Lower lobe of right lung (tissue), 2 donors: ENCODE data around the gene STAG1. TPM values are rescaled to one million over a fixed set of nuclear protein-coding genes. Genes with fewer than 3 reads are reported as not detected.
A peak's percentile ranks its signal among the peaks of the same experiment; 100 is the strongest.

Experiments
- ATAC-seq, 2 donors: fragments of 200-7000 bp; cut with Tn5 transposase; one replicate each; pipeline ENCODE4 v1.9.1; 2020 to 2022; ENCODE audit warnings: mild to moderate bottlenecking in 2 of 2, moderate library complexity in 2 of 2
- DNase-seq: peaks from one replicate; pipeline ENCODE4 v3.0.0-alpha.2; 2020
- H3K27ac ChIP-seq: fragments of 200-600 bp; one replicate; pipeline ENCODE4 v1.8.0; 2022
- H3K27me3 ChIP-seq: fragments of 200-600 bp; one replicate; pipeline ENCODE4 v1.8.0; 2022; ENCODE audit warnings: low read depth
- H3K36me3 ChIP-seq: fragments of 200-600 bp; one replicate; pipeline ENCODE4 v1.8.0; 2022; ENCODE audit warnings: mild to moderate bottlenecking
- H3K4me1 ChIP-seq: fragments of 200-600 bp; one replicate; pipeline ENCODE4 v1.8.0; 2022
- H3K4me3 ChIP-seq: fragments of 200-600 bp; one replicate; pipeline ENCODE4 v1.8.0; 2022; ENCODE audit warnings: mild to moderate bottlenecking
- H3K9me3 ChIP-seq: fragments of 200-600 bp; one replicate; pipeline ENCODE4 v1.8.0; 2022
- CTCF ChIP-seq: fragments of 200-600 bp; IDR thresholded peaks from one replicate; pipeline ENCODE4 v1.8.0; 2022; ENCODE audit warnings: antibody characterized with exemption, mild to moderate bottlenecking
- intact Hi-C: fragments of 100-400 bp; cut with DNase I; formaldehyde crosslinking; loops from one replicate; pipeline ENCODE4 v1.11.0; 2022
- total RNA-seq: library from RNA; stranded (reverse); fragmentation: NEBNext Ultra II Directional; extraction: Animal tissue kit (Norgen Biotek cat#: 25700); gene quantifications from one replicate; pipeline ENCODE4 v1.2.1, GENCODE V29; 2021
- donor health status: DM: no; HTN: yes; CAD: no; lungs with severe emphysema.

STAG1 gene
- total RNA-seq, 1 donor from 2014 or later: 41.3 TPM

- H3K27ac ChIP-seq: peak overlapping the region; percentile 32
- intact Hi-C loops: no loop called here
- TF ChIP-seq CTCF: no peak
- ATAC-seq (peak; percentile 51 to 61), DNase-seq (no peak)
- H3K4me1 ChIP-seq: peaks cover 12% of the 10 kb centered on the region
- H3K9me3 ChIP-seq: no peaks in the 10 kb centered on the region
- H3K27me3 ChIP-seq: no peaks in the 10 kb centered on the region
- no peaks in the 10 kb centered on the region for H3K36me3 ChIP-seq
- no peak overlapping the region for H3K4me3 ChIP-seq
These were observed 35.2 kb upstream of the STAG1 start for GRCh38 chr3:136787349-136787748.

- TF ChIP-seq CTCF: no peak
- Histone ChIP-seq H3K36me3 (no peaks in the 10 kb centered on the region), H3K4me1 (peaks cover 12% of the 10 kb centered on the region), H3K27me3 (no peaks in the 10 kb centered on the region), H3K4me3 (no peak overlapping the region), H3K27ac (no peak overlapping the region), H3K9me3 (no peaks in the 10 kb centered on the region)
- ATAC-seq: peak in 1 of 2 donors; percentile 19
- intact Hi-C loops: no loop called here
- no peak for DNase-seq
These were observed 31.6 kb upstream of the STAG1 start for GRCh38 chr3:136783708-136784191.

GRCh38 chr3:136780741-136781140, 28.6 kb upstream of the STAG1 start:
- H3K27me3 ChIP-seq: no peaks in the 10 kb centered on the region
- DNase-seq (no peak), ATAC-seq (no peak)
- no peaks in the 10 kb centered on the region for H3K36me3 ChIP-seq
- no peak for TF ChIP-seq CTCF
- H3K27ac ChIP-seq: no peak overlapping the region
- no peaks in the 10 kb centered on the region for H3K4me1 ChIP-seq
- H3K9me3 ChIP-seq: no peaks in the 10 kb centered on the region
- intact Hi-C loops: no loop called here
- H3K4me3 ChIP-seq: no peak overlapping the region

- ATAC-seq: peak; percentile 59 to 70
- Histone ChIP-seq H3K4me1 (no peaks in the 10 kb centered on the region), H3K36me3 (no peaks in the 10 kb centered on the region), H3K9me3 (no peaks in the 10 kb centered on the region), H3K27ac (no peak overlapping the region), H3K4me3 (no peak overlapping the region), H3K27me3 (no peaks in the 10 kb centered on the region)
- DNase-seq: no peak
- TF ChIP-seq CTCF: no peak
- intact Hi-C loops: no loop called here
These were observed 26.7 kb upstream of the STAG1 start for GRCh38 chr3:136778865-136779264.

GRCh38 chr3:136772709-136773108, 20.5 kb upstream of the STAG1 start:
- ATAC-seq (no peak), DNase-seq (no peak)
- intact Hi-C loops: no loop called here
- Histone ChIP-seq H3K27ac (no peak overlapping the region), H3K4me1 (no peaks in the 10 kb centered on the region), H3K27me3 (no peaks in the 10 kb centered on the region), H3K4me3 (no peak overlapping the region), H3K9me3 (no peaks in the 10 kb centered on the region), H3K36me3 (no peaks in the 10 kb centered on the region)
- no peak for TF ChIP-seq CTCF
